Posterior vena cava (tissue), 2 donors: Measurements from ENCODE around the gene LRP6. TPM values are rescaled to one million over a fixed set of nuclear protein-coding genes. Genes with fewer than 3 reads are reported as not detected.

Experiments used
- DNase-seq: peaks from one replicate; pipeline ENCODE4 v3.0.0-alpha.2; 2020; ENCODE audit warnings: low spot score
- intact Hi-C, 2 donors: fragments of 100-400 bp; cut with DNase I; formaldehyde crosslinking; loops; one replicate each; pipeline versions ENCODE4 v1.14.1 to v1.14.2; 2022 to 2023
- total RNA-seq, 2 donors: library from RNA; stranded (reverse); fragmentation: NEBNext Ultra II Directional; extraction: Animal tissue kit (Norgen Biotek cat#: 25700); gene quantifications; one replicate each; pipeline ENCODE4 v1.2.1, GENCODE V29; 2021
- donor health status: DM: yes; HTN: yes; CAD: no.
- donor health status: DM: yes; HTN: yes; CAD: no.

LRP6 gene
- total RNA-seq, 2 donors from 2014 or later, result 27.7 to 29.3 TPM

- no peak for DNase-seq
- intact Hi-C loops, result no loop called here
Measured at GRCh38 chr12:12224240-12224940, 42.5 kb downstream of the LRP6 start.

- intact Hi-C loops, result no loop called here
- DNase-seq, result no peak
Measured at GRCh38 chr12:12221560-12221959, 45.3 kb downstream of the LRP6 start.

GRCh38 chr12:12219664-12220063 is 47.2 kb downstream of the LRP6 start:
- intact Hi-C loops, result no loop called here
- DNase-seq, result no peak

- intact Hi-C loops, result no loop called here
- DNase-seq, result no peak
Measured at GRCh38 chr12:12217018-12217359, 49.9 kb downstream of the LRP6 start.

- DNase-seq, result no peak
- intact Hi-C loops, result no loop called here
Measured at GRCh38 chr12:12216349-12217017, 50.4 kb downstream of the LRP6 start.

- DNase-seq, result no peak
- intact Hi-C loops, result no loop called here
Measured at GRCh38 chr12:12214635-12215131, 52.2 kb downstream of the LRP6 start.

- no peak for DNase-seq
- intact Hi-C loops, result no loop called here
Measured at GRCh38 chr12:12214201-12214600, 52.6 kb downstream of the LRP6 start.

GRCh38 chr12:12212769-12213168 is 54.1 kb downstream of the LRP6 start:
- no peak for DNase-seq

GRCh38 chr12:12210983-12211382 is 55.9 kb downstream of the LRP6 start:
- DNase-seq, result no peak
- intact Hi-C loops, result no loop called here

More at GRCh38 chr12:12212769-12213168, 54.1 kb downstream of the LRP6 start:
- intact Hi-C loops, result no loop called here

GRCh38 chr12:12210416-12210815 is 56.4 kb downstream of the LRP6 start:
- intact Hi-C loops, result no loop called here
- DNase-seq, result no peak

GRCh38 chr12:12209675-12210074 is 57.2 kb downstream of the LRP6 start:
- DNase-seq, result no peak
- intact Hi-C loops, result no loop called here

GRCh38 chr12:12209043-12209442 is 57.8 kb downstream of the LRP6 start:
- DNase-seq, result no peak
- intact Hi-C loops, result no loop called here

- intact Hi-C loops, result no loop called here
- no peak for DNase-seq
Measured at GRCh38 chr12:12207746-12208145, 59.1 kb downstream of the LRP6 start.

- intact Hi-C loops, result no loop called here
- DNase-seq, result no peak
Measured at GRCh38 chr12:12206776-12207388, 60.0 kb downstream of the LRP6 start.

- no peak for DNase-seq
- intact Hi-C loops, result no loop called here
Measured at GRCh38 chr12:12202747-12203146, 64.1 kb downstream of the LRP6 start.

GRCh38 chr12:12202105-12202504 is 64.7 kb downstream of the LRP6 start:
- intact Hi-C loops, result no loop called here
- no peak for DNase-seq

- intact Hi-C loops, result no loop called here
- DNase-seq, result no peak
Measured at GRCh38 chr12:12201274-12201758, 65.5 kb downstream of the LRP6 start.

- DNase-seq, result no peak
- intact Hi-C loops, result no loop called here
Measured at GRCh38 chr12:12200363-12200762, 66.5 kb downstream of the LRP6 start.

GRCh38 chr12:12198124-12198523 is 68.7 kb downstream of the LRP6 start:
- intact Hi-C loops, result no loop called here

GRCh38 chr12:12197128-12197527 is 69.7 kb downstream of the LRP6 start:
- intact Hi-C loops, result no loop called here
- DNase-seq, result no peak

More at GRCh38 chr12:12198124-12198523, 68.7 kb downstream of the LRP6 start:
- no peak for DNase-seq
